HCT116 (cell line): Measurements from ENCODE around the gene B3GALT6.

Experiments used
- CEBPB ChIP-seq: IDR thresholded peaks from 2 replicates; pipeline ENCODE4 v1.6.1; 2012; ENCODE audit warnings: low read depth
- CTCF ChIP-seq, 3 experiments: fragments of 200-600 bp in 1 of 3; sonication (generic) in 1 of 3; IDR thresholded peaks in 2 of 3; conservative IDR thresholded peaks in 1 of 3; 2 replicates each; pipeline ENCODE4 v1.5.1; 2012 to 2017; ENCODE audit warnings: low read depth in 2 of 3, low read length in 2 of 3, antibody characterized with exemption in 1 of 3, borderline replicate concordance in 1 of 3, control low read depth in 1 of 3, mild to moderate bottlenecking in 1 of 3, mixed read lengths in 1 of 3, mixed run types in 1 of 3, moderate library complexity in 1 of 3; ENCODE audit not compliant: insufficient read depth in 1 of 3
- EGR1 ChIP-seq: IDR thresholded peaks from 2 replicates; pipeline ENCODE4 v1.6.1; 2012; ENCODE audit warnings: low read depth
- EZH2 ChIP-seq: fragments of 200-600 bp; sonication (generic); IDR thresholded peaks from 2 replicates; pipeline ENCODE4 v1.6.1; 2017; ENCODE audit warnings: antibody characterized with exemption, mixed run types
- JUND ChIP-seq: IDR thresholded peaks from 2 replicates; pipeline ENCODE4 v1.6.1; 2012
- POLR2A ChIP-seq: IDR thresholded peaks from 2 replicates; pipeline ENCODE4 v1.7.0; 2011; ENCODE audit warnings: borderline replicate concordance; ENCODE audit not compliant: insufficient read depth, insufficient read length; ENCODE audit errors: extremely low read depth
- POLR2AphosphoS5 ChIP-seq: IDR thresholded peaks from 2 replicates; pipeline ENCODE4 v1.6.1; 2011; ENCODE audit warnings: mild to moderate bottlenecking, low read depth, low read length, moderate library complexity
- RAD21 ChIP-seq: IDR thresholded peaks from 2 replicates; pipeline ENCODE4 v1.6.1; 2012; ENCODE audit warnings: low read depth, mild to moderate bottlenecking
- REST ChIP-seq: IDR thresholded peaks from 2 replicates; pipeline ENCODE4 v1.6.1; 2012; ENCODE audit warnings: low read depth
- TCF7L2 ChIP-seq: IDR thresholded peaks from 2 replicates; pipeline ENCODE4 v1.7.0; 2011; ENCODE audit warnings: borderline replicate concordance, inconsistent platforms; ENCODE audit not compliant: insufficient read depth, insufficient read length; ENCODE audit errors: extremely low read depth
- YY1 ChIP-seq: IDR thresholded peaks from 2 replicates; pipeline ENCODE4 v1.6.1; 2011; ENCODE audit warnings: low read length, low read depth, moderate library complexity, mild to moderate bottlenecking; ENCODE audit not compliant: insufficient replicate concordance; ENCODE audit errors: extremely low read depth
- ZNF274 ChIP-seq: fragments of 200-500 bp; sonication (Bioruptor generic); IDR thresholded peaks from 2 replicates; pipeline ENCODE4 v1.6.1; 2014; ENCODE audit warnings: mild to moderate bottlenecking, low read depth, low read length, inconsistent platforms

- TF ChIP-seq JUND (no peak), REST (no peak), CTCF (IDR thresholded peaks at IDR 0.05 in 2 of 3, conservative IDR thresholded peaks at IDR 0.05 in 1 of 3; ENCODE audit: borderline replicate concordance in 1 of 3, insufficient read depth in 1 of 3, low read depth in 2 of 3, low read length in 2 of 3) (no peak), EZH2 (no peak), EGR1 (no peak), RAD21 (no peak), TCF7L2 (no peak), CEBPB (no peak), ZNF274 (no peak), YY1 (no peak), POLR2AphosphoS5 (no peak), POLR2A (no peak)
These were observed 9.7 kb downstream of the B3GALT6 start for GRCh38 chr1:1241588-1242219.
